ENCODE measurements around the gene C9orf57.

- TF ChIP-seq, protein P1, sequence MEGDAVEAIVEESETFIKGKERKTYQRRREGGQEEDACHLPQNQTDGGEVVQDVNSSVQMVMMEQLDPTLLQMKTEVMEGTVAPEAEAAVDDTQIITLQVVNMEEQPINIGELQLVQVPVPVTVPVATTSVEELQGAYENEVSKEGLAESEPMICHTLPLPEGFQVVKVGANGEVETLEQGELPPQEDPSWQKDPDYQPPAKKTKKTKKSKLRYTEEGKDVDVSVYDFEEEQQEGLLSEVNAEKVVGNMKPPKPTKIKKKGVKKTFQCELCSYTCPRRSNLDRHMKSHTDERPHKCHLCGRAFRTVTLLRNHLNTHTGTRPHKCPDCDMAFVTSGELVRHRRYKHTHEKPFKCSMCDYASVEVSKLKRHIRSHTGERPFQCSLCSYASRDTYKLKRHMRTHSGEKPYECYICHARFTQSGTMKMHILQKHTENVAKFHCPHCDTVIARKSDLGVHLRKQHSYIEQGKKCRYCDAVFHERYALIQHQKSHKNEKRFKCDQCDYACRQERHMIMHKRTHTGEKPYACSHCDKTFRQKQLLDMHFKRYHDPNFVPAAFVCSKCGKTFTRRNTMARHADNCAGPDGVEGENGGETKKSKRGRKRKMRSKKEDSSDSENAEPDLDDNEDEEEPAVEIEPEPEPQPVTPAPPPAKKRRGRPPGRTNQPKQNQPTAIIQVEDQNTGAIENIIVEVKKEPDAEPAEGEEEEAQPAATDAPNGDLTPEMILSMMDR (IDR thresholded peaks at IDR 0.05 in 4 of 5, conservative IDR thresholded peaks at IDR 0.05 in 1 of 5) = no peak
- no peak for TF ChIP-seq POLR2A (IDR thresholded peaks at IDR 0.05)
These were observed 19.0 kb downstream of the C9orf57 start for GRCh38 chr9:72041369-72041768.

Data from gastrocnemius medialis (tissue), 4 donors.